GM19395 (cell line): ENCODE measurements around the gene MALL.
"Not testable (repeated sequence)": the region's sequence is repeated elsewhere in the genome, so short reads cannot be mapped to it uniquely, and the experiment has no call there.

ENCODE experiments used
- ATAC-seq: cut with Tn5 transposase; IDR thresholded peaks from one replicate; pipeline ENCODE4 v1.9.1; 2021; ENCODE audit warnings: mild to moderate bottlenecking, moderate library complexity; ENCODE audit not compliant: unreplicated experiment

Gene MALL

DNA sequence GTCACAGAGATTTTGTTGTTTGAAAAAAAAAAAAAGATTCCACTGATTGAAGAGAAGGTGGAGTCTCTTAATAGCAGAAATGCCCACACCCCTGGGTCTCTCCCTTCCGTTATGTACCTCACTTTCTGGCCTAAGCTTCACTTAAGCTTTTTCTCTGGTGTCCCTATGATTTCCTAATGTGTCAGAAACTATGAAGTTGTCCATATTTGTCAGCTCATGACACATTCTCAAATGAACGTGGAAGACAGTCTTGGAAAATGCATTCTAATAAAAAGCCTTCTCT is 5.4 kb upstream of the MALL start:
- ATAC-seq: no peak

DNA sequence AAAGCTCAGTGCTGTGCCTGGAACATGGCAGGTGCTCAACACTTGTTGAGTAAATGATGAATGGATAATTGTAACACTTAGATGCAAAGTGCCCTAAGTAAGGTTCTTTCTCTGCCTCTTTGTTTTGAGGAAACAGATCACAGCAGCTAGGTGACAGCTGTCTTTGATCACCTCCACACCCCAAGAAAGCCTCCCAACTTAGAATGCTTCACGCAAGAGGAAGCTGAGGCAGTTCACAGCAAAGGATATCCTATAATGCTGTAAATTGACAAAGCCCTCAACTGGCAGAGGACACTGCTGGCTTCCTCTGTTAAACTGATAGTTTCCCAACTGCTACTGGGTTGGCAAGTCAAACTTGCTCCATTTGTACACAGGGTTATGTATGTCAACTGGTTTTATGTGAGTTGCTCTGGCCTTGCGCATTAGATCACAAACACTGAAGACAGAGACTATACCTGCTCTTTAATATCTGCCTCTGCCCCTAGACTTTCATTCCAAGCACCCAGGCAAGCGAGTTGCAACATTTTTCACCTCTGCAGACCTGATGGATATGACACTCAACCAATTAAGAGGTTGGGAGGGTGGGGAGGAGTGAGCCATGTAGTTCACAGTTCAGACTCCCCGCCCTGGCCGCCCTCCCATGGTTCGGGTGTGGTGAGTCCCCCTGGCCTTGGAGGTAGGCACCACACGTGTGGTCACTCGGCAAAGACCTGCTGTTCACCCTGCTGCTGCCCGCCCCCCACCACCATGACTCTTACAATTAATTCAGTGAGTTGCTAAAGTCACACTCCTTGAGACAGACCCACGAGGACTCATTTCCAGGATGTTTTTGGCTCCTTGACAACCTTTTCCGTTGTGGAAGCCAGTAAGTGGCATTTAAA is 4.8 kb upstream of the MALL start:
- no peak for ATAC-seq

DNA sequence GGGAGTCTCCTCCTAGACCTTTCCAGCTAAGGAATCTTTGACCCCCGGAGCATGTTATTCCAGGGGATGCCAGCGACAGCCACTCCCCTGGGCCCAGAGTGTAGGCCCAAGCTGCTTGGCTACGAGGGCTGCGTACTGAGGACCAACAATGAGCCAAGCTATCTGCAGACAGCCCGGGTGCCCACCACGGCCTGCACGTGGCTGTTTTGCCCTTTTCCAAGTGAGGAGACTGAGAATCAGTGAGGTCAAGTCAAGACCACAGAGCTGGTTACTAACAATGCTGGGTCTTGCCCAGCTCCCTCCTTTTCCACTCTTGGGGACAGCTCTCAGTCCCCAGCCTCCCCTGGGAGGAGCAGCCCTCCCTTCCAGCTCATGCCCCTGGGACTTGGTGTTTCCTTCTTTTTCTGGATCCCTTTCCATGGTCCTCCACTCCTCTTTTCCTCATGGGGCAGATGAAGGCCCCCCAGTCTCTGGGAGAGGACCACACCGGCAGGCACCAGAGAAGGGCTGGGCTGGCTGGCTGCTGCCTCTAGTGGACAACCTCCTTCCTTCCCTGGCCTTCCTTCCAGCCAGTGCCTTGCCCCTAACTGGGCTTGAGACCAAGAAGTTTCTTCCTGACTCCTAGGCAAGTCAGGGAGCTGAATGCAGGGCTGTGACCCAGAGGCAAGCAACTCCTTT is 550 bp upstream of the MALL start:
- ATAC-seq: no peak

DNA sequence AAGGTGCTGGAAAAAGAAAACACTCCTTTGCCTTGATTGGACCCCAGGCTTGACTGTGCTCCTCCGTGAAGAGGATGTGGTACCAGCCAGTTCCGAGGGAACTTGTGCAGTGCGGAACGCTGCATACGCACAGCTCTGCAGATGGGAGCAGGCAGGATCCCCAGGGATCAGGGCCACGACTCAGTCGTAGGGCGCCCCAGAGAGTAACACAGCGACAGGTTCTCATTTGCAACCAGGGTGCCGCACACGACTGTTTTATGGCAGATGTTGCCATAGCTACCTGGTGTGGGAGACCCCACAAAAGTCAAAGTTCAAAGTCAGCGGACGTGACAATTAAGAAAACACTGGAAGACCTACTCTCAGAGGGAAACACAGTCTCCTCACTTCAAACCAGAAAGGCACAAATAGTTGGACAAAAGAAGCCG is 779 bp downstream of the MALL start:
- ATAC-seq: no peak

DNA sequence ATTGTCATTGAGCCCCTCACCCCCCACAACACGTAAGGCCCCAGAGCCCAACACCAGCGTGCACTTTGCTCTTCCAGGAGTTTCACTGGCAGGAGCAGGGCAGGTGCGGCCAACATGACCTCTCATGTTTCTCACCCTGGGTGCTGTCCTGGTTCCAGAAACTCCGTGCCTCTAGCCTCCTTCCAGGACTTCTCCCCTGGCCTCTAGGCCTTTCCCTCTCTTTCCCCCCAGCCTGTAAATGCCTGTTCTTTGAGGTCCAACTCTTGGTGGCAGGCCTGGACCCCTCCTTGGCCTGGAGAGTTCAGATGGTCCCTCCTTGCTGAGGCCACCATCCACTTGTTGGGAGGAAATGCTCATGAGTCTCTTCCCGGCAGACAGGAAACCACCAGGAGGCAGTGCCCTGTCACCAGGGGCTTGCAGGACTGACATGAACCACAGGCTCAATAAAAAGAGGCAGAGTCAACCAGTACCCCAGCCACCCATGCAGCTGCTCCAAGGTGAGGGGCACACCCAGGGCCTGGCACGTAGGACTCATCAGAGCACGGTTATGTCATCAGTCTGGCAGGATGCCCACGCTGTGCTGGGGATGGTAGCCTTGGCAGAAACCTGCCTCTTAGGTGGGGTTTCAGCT is 1.5 kb downstream of the MALL start:
- ATAC-seq: no peak

DNA sequence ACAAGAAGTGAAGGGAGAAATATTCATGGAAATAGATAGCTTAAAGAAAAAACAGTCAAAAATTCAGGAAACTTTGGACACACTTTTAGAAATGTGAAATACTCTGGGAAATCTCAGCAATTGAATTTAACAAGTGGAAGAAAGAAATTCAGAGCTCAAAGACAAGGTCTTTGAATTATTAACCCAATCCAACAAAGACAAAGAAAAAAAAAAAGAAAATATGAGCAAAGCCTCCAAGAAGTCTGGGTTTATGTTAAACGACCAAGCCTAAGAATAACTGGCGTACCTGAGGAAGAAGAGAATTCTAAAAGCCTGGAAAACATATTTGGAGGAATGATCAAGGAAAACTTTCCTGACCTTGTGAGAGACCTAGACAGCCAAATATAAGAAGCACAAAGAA is 7.3 kb downstream of the MALL start:
- not testable (repeated sequence) for ATAC-seq

DNA sequence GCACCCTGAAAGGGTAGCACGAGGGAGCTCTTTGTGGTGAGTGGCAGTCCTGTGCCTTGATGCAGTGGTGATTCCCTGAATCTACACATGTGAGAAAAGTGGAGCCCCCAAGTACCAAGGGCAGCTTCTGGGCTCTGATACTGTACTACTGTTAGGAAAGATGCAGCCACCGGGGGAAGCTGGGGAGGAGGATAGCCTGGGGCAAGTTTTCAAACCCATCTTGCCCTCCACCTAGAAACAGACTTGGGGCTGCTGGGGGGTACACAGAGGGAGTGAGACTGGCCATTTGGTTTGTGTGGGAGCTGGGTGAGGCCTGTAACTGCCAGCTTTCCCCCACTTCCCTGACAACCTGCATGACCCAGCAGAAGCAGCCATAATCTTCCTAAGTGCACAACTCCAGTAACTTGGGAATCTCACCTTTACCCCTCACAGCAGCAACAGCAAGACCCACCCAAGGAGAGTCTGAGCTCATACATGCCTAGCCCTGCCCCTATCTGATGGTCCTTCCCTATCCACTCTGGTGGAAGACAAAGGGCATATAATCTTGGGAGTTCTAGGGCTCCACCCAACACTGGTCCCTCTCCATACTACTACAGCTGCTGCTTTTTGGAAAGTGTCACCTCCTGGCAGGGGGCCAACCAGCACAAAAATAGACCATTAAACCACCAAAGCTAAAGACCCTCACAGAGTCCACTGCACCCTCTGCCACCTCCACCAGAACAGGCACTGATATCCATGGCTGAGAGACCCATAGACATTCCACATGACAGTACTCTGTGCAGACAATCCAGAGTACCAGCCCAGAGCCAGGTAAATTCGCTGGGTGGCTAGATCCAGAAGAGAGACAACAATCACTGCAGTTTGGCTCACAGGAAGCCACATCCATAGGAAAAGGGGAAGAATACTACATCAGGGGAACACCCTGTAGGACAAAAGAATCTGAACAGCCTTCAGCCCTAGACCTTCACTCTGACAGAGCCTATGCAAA is 8.2 kb downstream of the MALL start:
- no peak for ATAC-seq

DNA sequence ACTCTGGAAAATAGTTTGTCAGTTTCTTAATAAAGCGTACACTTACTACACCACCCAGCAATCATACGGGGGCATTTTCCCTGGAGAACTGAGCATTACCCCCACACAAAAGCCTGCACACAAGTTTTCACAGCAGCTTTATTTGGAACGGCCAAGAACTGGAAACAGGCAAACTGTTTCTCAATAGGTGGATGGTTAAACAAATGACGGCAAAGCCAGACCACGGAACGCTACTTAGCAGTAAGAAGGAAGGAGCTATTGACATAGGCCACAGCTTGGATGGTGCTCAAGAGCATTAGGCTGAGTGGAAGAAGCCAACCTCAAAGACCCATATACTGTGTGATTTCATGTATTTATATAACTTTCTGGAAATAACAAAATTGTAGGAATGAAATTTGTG is 9.0 kb downstream of the MALL start:
- ATAC-seq: no peak

DNA sequence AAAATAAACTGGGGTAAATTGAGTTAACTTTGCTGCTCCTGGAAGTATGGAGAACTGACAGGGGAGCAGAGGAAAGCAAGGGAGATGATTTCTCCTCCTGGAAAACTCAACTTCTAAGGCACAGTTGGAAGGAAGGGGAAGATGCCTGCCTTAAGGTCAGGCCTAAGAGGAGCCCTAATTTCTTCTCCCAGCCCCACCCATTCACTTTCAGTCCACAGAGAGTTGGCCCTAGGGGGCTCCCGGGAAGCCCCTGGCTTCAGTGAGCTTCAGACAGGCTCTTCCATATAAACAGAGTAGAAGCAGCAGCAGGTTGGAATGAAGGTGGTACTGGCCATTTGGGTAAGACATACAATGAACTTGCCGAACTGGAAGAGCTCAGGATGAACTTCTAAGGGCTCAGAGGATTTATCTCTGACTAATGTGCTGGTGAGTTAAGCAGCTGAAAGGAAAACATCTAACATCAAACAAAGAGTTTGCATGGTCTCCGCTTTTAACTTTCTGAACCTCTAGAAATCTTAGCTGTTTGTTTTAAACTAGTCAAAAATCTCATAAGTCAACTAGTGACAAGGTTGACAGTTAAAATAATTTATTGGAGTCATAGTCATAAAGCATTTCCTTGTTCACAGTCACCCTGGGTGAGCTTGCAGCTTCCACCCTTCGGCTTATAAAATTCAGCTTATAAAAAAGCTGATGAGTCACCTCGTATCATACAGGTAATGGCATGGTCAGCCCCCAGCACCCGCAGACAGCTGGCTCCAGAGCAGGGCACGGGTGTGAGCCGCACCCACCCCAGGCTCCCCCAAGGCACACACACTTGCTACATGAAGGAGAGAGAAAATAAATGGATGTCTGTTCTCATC is 9.8 kb downstream of the MALL start:
- ATAC-seq: no peak

DNA sequence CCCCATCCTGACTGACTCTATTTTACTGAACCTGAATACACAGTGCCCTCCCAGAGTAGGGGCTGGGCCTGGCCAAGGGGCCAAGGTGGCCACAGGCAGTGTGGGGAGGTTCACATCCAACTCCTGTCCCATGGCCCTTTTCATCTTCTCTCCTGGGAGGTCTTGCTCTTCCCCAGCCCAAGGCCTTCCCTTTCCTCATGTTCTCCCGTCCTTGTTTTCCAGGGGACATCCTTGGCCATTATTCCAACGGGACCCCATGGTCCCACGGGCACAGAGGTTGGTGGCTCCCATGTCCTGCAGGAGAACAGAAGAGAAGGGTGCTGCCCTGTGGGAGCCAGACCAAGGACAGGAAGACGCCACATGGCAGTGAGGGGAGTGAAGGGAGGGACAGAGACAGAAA is 10.4 kb downstream of the MALL start:
- no peak for ATAC-seq

DNA sequence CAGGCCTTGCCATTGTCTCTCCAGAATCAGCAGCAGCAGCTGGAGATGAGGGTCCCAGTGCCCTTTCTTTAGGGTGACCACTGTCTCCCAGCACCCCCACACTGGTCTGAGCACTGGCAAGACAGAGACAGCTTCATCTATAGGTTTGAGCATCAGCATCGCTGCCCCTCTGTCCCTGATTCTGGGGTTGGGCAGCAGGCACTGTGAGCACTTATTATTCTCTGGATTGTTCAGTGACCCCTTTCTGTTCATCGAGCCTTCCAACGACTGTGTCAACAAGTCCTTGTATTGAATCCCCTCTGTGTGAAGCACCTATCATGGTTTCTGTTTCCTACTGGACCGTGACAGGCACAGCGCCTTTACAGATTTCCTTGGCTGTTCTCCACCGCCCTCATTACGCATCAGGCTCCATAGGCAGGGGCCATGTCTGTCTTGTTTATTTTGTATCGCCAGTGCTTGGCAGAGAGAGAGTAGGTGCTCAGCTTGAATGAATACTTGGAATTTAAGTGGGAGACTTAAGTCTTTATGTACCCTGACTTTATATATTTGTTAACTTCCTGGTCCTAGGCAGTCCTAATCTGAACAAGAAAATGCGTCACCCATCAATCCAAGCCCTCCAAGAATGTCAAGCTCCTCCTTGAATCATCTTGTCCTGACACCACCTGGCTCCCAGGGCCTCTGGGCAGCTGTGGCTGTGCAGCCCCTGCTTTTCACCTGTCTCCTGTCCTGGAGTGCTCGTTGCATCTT is 11.4 kb downstream of the MALL start:
- no peak for ATAC-seq

DNA sequence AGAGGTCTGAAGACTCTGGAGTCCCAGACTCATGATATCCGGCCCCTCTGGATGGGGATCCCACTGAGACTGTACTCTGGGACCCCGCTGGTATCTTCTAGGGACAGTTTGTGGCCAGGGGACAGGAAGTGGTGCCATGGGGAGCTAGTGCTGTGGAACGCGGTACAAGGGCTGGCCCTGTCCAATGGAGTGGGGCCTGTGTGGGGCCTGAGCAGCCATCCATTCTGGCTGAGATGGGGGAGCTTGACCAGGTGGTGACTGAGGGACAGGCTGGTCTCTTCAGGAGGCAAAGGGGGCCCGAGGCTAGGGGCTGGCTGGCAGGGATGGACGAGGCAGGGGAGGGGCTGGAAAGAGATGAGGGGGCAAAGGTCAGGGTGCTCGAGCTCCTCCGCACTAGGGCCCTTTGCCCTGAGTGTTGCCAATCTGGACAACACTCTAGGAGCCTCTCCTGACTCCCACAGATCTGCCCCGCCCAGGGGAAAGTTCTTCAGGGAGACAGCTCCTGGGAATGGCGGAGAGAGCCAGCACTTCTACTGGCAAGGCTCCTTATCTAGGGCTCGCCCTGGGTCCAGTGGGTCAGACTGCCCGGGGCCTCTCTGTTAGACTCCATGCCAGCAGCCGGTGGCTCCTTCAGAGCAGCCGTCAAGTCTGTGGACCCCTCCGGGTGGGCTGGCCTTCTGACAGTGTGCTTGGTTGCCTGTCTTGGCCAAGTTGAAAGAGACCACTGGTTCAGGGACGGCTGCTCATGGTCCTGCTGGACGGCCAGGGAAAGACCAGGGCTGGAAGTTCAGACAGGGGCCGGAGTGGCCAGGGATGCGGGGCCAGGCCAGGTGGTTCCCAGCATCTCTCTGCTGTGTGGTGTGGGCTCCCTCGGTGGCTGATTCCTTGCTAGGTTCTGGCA is 12.3 kb downstream of the MALL start:
- no peak for ATAC-seq

DNA sequence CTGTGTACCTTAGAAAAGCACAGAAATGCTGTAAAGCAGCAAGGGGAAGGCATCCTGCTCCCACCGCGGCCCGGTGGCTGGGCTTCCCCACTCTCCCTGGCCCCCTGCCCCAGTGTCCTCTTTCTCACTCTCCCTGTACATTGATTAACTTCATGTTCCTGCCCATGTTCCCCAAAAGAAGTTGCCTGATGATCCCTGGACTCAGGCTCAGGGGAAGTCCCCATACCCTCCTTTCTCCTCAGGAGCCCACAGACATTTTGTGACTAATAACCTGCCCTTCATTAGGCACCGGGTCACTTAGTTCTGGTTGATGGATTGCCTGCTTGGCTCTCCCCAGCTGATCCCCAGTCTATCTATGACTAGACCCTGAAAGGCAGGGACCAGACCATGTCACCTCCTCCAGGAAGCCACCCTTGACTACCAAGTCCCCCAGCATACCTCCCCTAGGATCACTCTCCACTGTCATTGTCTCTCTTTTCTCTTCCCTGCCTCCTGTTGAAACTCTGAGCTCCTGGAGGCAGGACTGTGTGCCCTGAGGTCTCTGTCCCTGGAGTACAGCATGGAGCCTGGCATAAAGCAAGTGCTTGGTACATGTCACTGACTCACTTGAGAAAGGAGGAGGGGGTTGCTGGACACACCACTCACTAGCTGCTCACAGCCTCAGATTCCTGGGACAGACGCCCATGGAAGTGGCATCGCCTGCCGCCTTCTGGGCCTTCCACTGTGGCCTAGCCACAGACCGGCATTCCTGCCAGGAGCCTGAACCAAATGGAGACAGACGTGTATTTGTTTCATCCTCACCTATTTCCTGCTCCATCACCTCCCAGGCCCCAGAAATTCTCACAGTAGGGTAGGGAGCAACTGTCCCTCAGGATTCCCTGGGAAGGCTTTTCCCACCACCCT is 13.5 kb downstream of the MALL start:
- no peak for ATAC-seq

DNA sequence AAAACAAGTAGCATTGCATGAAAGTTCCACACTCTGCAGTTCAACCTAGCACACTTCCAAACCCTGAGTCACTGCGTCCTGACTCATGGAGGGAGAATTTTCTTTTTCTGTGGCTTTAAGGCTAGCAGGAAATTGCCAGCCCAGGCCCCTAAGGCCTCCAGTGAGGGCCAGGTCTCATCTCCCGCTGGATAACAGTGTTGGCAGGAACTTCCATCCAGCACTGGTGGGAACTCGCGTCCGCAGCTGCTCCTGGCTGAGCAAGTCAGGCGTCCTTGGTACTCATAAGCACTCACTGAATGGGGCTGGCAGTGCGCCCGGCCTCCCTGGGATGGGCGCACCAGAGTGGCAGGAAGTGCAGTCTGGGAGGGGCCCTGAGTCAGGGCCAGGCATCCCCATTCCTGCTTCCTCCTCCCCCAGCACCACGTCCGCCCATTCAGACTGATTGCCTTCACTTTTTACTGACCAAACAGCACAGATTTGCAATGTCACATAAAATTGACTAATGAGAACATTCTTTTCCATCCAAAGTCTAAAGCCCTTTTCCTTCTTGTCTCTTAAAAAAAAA is 14.3 kb downstream of the MALL start:
- no peak for ATAC-seq

DNA sequence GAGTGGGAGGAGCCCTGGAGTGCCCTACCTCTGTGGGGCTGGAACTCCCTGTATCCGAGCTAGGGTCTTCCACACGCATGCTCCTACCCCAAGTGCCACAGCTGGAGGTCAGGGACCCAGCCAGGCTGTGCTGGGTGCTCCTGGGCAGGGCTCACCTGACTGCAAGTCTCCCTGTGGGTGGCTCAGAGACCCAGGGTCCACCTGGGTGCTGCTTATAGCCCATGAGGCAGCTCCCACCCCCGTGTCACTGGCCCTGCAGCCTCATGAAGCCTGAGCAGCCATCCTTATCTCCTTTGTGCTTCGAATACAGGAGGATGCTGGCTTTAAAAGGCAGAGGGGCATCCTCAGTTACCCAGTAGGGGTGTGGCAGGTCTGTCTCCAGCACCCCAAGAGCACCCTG is 14.7 kb downstream of the MALL start:
- ATAC-seq: not testable (repeated sequence)

DNA sequence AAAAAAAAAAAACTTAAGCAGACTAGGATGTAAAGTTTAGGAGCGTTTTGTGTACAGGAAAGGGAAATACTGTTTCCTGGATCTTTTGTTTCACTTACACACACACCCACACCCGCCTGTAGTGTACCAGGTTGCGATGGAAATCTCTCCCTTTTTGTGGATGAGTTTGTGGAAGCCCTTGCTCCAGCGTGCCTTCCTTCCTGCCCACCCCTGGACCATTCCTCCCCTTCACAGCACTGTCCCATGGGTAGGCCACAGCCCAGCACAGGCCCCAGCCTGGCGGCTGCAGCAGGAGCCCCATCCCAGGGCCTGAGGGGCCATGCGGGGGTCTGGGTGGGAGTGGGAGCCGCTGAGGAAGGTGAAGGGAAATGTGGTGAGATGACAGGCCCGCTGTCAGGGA is 15.1 kb downstream of the MALL start:
- ATAC-seq: no peak
